Trophoblast cell (in vitro differentiated cells and primary cell): ENCODE measurements around the gene CLNK.

Experiments
- DNase-seq, 2 donors: peaks; one replicate each; pipeline ENCODE4 v3.0.0-alpha.2; 2016
- H2AFZ ChIP-seq: 2 replicates; pipeline ENCODE4 v1.6.1; 2013; ENCODE audit warnings: low read length, moderate library complexity, mild to moderate bottlenecking; ENCODE audit not compliant: insufficient read depth, poor library complexity
- H2AK5ac ChIP-seq: 2 replicates; pipeline ENCODE4 v1.6.1; 2013; ENCODE audit warnings: mild to moderate bottlenecking, low read length
- H2BK120ac ChIP-seq: 2 replicates; pipeline ENCODE4 v1.6.1; 2013; ENCODE audit warnings: low read length, mild to moderate bottlenecking, moderate library complexity; ENCODE audit not compliant: insufficient read depth, poor library complexity
- H2BK12ac ChIP-seq: 2 replicates; pipeline ENCODE4 v1.6.1; 2013; ENCODE audit warnings: mild to moderate bottlenecking, low read length, moderate library complexity
- H2BK5ac ChIP-seq: 2 replicates; pipeline ENCODE4 v1.6.1; 2013; ENCODE audit warnings: low read length, low read depth, moderate library complexity, mild to moderate bottlenecking; ENCODE audit not compliant: poor library complexity
- H3K14ac ChIP-seq: 2 replicates; pipeline ENCODE4 v1.6.1; 2013; ENCODE audit warnings: mild to moderate bottlenecking, low read length
- H3K18ac ChIP-seq: 2 replicates; pipeline ENCODE4 v1.6.1; 2013; ENCODE audit warnings: mild to moderate bottlenecking, low read length
- H3K23ac ChIP-seq: 2 replicates; pipeline ENCODE4 v1.6.1; 2013; ENCODE audit warnings: low read length
- H3K27ac ChIP-seq: 2 replicates; pipeline ENCODE4 v1.5.1; 2013; ENCODE audit warnings: low read depth, mild to moderate bottlenecking, inconsistent platforms, low read length, moderate library complexity
- H3K27me3 ChIP-seq: 2 replicates; pipeline ENCODE4 v1.6.1; 2013; ENCODE audit warnings: inconsistent platforms, mild to moderate bottlenecking, low read length, moderate library complexity; ENCODE audit not compliant: insufficient read depth
- H3K36me3 ChIP-seq, 2 experiments: 1 replicate in 1 of 2; 2 replicates in 1 of 2; pipeline ENCODE4 v1.6.1; 2013; ENCODE audit warnings: low read length in 2 of 2, mild to moderate bottlenecking in 2 of 2, moderate library complexity in 1 of 2; ENCODE audit not compliant: insufficient read depth in 2 of 2, control insufficient read depth in 1 of 2
- H3K4ac ChIP-seq: 2 replicates; pipeline ENCODE4 v1.6.1; 2013; ENCODE audit warnings: low read depth, mild to moderate bottlenecking, low read length, moderate library complexity
- H3K4me1 ChIP-seq, 2 experiments: 1 replicate in 1 of 2; 2 replicates in 1 of 2; pipeline ENCODE4 v1.6.1; 2013; ENCODE audit warnings: low read length in 2 of 2, mild to moderate bottlenecking in 2 of 2, moderate library complexity in 1 of 2; ENCODE audit not compliant: insufficient read depth in 2 of 2, control insufficient read depth in 1 of 2
- H3K4me2 ChIP-seq: 2 replicates; pipeline ENCODE4 v1.6.1; 2013; ENCODE audit warnings: inconsistent platforms, mild to moderate bottlenecking, low read length, moderate library complexity
- H3K4me3 ChIP-seq: 2 replicates; pipeline ENCODE4 v1.5.1; 2013; ENCODE audit warnings: mild to moderate bottlenecking, low read depth, low read length, inconsistent platforms
- H3K79me1 ChIP-seq: one replicate; pipeline ENCODE4 v1.6.1; 2013; ENCODE audit warnings: low read length
- H3K79me2 ChIP-seq: 2 replicates; pipeline ENCODE4 v1.6.1; 2013; ENCODE audit warnings: low read length, mild to moderate bottlenecking; ENCODE audit not compliant: control insufficient read depth, insufficient read depth, poor library complexity
- H3K9ac ChIP-seq: 2 replicates; pipeline ENCODE4 v1.6.1; 2013; ENCODE audit warnings: mild to moderate bottlenecking, low read length
- H3K9me3 ChIP-seq: 2 replicates; pipeline ENCODE4 v1.6.1; 2013; ENCODE audit warnings: low read depth, mild to moderate bottlenecking, control low read depth, inconsistent platforms, low read length; ENCODE audit not compliant: insufficient read depth
- H4K12ac ChIP-seq: 2 replicates; pipeline ENCODE4 v1.6.1; 2013; ENCODE audit warnings: low read depth, mild to moderate bottlenecking, low read length, moderate library complexity
- H4K8ac ChIP-seq: 2 replicates; pipeline ENCODE4 v1.6.1; 2013; ENCODE audit warnings: low read depth, mild to moderate bottlenecking, low read length, moderate library complexity
- H4K91ac ChIP-seq: one replicate; pipeline ENCODE4 v1.6.1; 2013; ENCODE audit warnings: low read depth, mild to moderate bottlenecking, low read length, moderate library complexity
- WGBS: extraction: QIAGEN DNeasy Blood & Tissue Kit; methylation state at CpG from one replicate; pipeline ENCODE4 v1.1.7; 2013; ENCODE audit warnings: missing lambda C conversion rate; ENCODE audit not compliant: insufficient read length, insufficient coverage; ENCODE audit errors: extremely low coverage; 5-methylcytosine and 5-hydroxymethylcytosine counted together

CLNK gene

GRCh38 chr4:10697086-10697485, 12.5 kb upstream of the CLNK start:
- no peak for DNase-seq

GRCh38 chr4:10696253-10696652, 11.7 kb upstream of the CLNK start:
- H2AK5ac ChIP-seq: peak overlapping the region; percentile 44
- H4K12ac ChIP-seq: no peak overlapping the region
- no peaks in the 10 kb centered on the region for H3K79me1 ChIP-seq
- H2BK5ac ChIP-seq: no peak overlapping the region
- no peak overlapping the region for H3K4me2 ChIP-seq
- no peak overlapping the region for H2BK120ac ChIP-seq
- H3K4ac ChIP-seq: no peak overlapping the region
- no peaks in the 10 kb centered on the region for H3K4me1 ChIP-seq
- no CpG with 5 or more reads among the region's 4 CpGs for WGBS
- no peak overlapping the region for H2AFZ ChIP-seq
- DNase-seq: no peak
- H4K91ac ChIP-seq: no peak overlapping the region
- H3K18ac ChIP-seq: no peak overlapping the region
- H3K14ac ChIP-seq: no peak overlapping the region
- no peak overlapping the region for H3K27ac ChIP-seq
- H3K9ac ChIP-seq: no peak overlapping the region
- no peak overlapping the region for H3K4me3 ChIP-seq
- H3K36me3 ChIP-seq: no peaks in the 10 kb centered on the region
- peaks cover 2% of the 10 kb centered on the region for H3K9me3 ChIP-seq
- peak overlapping the region; percentile 8 for H3K23ac ChIP-seq
- peaks cover 4% of the 10 kb centered on the region for H3K27me3 ChIP-seq
- no peaks in the 10 kb centered on the region for H3K79me2 ChIP-seq
- H4K8ac ChIP-seq: no peak overlapping the region
- peak overlapping the region; percentile 30 for H2BK12ac ChIP-seq

More at GRCh38 chr4:10697086-10697485, 12.5 kb upstream of the CLNK start:
- H2BK5ac ChIP-seq: no peak overlapping the region
- no peak overlapping the region for H3K4ac ChIP-seq
- no peak overlapping the region for H2AFZ ChIP-seq
- H3K4me2 ChIP-seq: no peak overlapping the region
- H3K14ac ChIP-seq: no peak overlapping the region
- peaks cover 2% of the 10 kb centered on the region for H3K9me3 ChIP-seq
- H3K4me1 ChIP-seq: peaks cover 0 to 3% of the 10 kb centered on the region in 2 experiments
- no CpG with 5 or more reads among the region's 5 CpGs for WGBS
- no peak overlapping the region for H2BK12ac ChIP-seq
- peaks cover 4% of the 10 kb centered on the region for H3K27me3 ChIP-seq
- no peak overlapping the region for H4K91ac ChIP-seq
- H4K8ac ChIP-seq: no peak overlapping the region
- H2BK120ac ChIP-seq: no peak overlapping the region
- no peaks in the 10 kb centered on the region for H3K79me2 ChIP-seq
- no peak overlapping the region for H3K4me3 ChIP-seq
- no peaks in the 10 kb centered on the region for H3K79me1 ChIP-seq
- H3K18ac ChIP-seq: no peak overlapping the region
- H2AK5ac ChIP-seq: no peak overlapping the region
- H3K36me3 ChIP-seq: no peaks in the 10 kb centered on the region
- no peak overlapping the region for H3K9ac ChIP-seq
- H3K23ac ChIP-seq: no peak overlapping the region
- H3K27ac ChIP-seq: no peak overlapping the region
- H4K12ac ChIP-seq: no peak overlapping the region

GRCh38 chr4:10694828-10695209, 10.3 kb upstream of the CLNK start:
- Histone ChIP-seq H4K8ac (no peak overlapping the region), H3K14ac (no peak overlapping the region), H3K4me3 (no peak overlapping the region), H4K91ac (no peak overlapping the region), H3K79me1 (no peaks in the 10 kb centered on the region), H3K9me3 (peaks cover 2% of the 10 kb centered on the region), H3K27ac (no peak overlapping the region), H2AFZ (no peak overlapping the region), H3K4me1 (no peaks in the 10 kb centered on the region), H3K79me2 (no peaks in the 10 kb centered on the region), H2BK12ac (no peak overlapping the region), H3K23ac (no peak overlapping the region), H2BK5ac (no peak overlapping the region), H3K9ac (no peak overlapping the region), H4K12ac (no peak overlapping the region), H2AK5ac (no peak overlapping the region), H2BK120ac (no peak overlapping the region), H3K4me2 (no peak overlapping the region), H3K36me3 (no peaks in the 10 kb centered on the region), H3K4ac (no peak overlapping the region), H3K18ac (no peak overlapping the region), H3K27me3 (peaks cover 4% of the 10 kb centered on the region)
- WGBS: no CpG with 5 or more reads among the region's 1 CpG
- DNase-seq: no peak

- no peak for DNase-seq
- no CpG with 5 or more reads among the region's 6 CpGs for WGBS
Measured at GRCh38 chr4:10694151-10694827, 9.7 kb upstream of the CLNK start.

More at GRCh38 chr4:10694151-10694827, 9.7 kb upstream of the CLNK start:
- no peak overlapping the region for H4K12ac ChIP-seq
- H3K23ac ChIP-seq: no peak overlapping the region
- H3K4ac ChIP-seq: no peak overlapping the region
- no peak overlapping the region for H4K8ac ChIP-seq
- no peak overlapping the region for H3K14ac ChIP-seq
- no peaks in the 10 kb centered on the region for H3K79me2 ChIP-seq
- H3K79me1 ChIP-seq: no peaks in the 10 kb centered on the region
- no peak overlapping the region for H2AFZ ChIP-seq
- H3K27ac ChIP-seq: no peak overlapping the region
- no peak overlapping the region for H4K91ac ChIP-seq
- H2BK5ac ChIP-seq: no peak overlapping the region
- H3K4me1 ChIP-seq: no peaks in the 10 kb centered on the region
- H3K4me2 ChIP-seq: no peak overlapping the region
- H2BK120ac ChIP-seq: no peak overlapping the region
- H3K36me3 ChIP-seq: no peaks in the 10 kb centered on the region
- no peak overlapping the region for H2BK12ac ChIP-seq
- no peak overlapping the region for H3K9ac ChIP-seq
- no peak overlapping the region for H3K18ac ChIP-seq
- H3K9me3 ChIP-seq: peaks cover 2% of the 10 kb centered on the region
- no peak overlapping the region for H3K4me3 ChIP-seq
- H2AK5ac ChIP-seq: no peak overlapping the region
- H3K27me3 ChIP-seq: peaks cover 4% of the 10 kb centered on the region
